Measurements from ENCODE around the gene MTHFD1L.

GRCh38 chr6:150831577-150831976, 33.9 kb upstream of the MTHFD1L start:
- TF ChIP-seq CTCF (IDR thresholded peaks at IDR 0.05) (no peak), POLR2A (IDR thresholded peaks at IDR 0.05) (no peak)

Data from Peyer's patch (tissue), 4 donors.